H1 (cell line): ENCODE results near the gene IRF8. TPM values are rescaled to one million over a fixed set of nuclear protein-coding genes. Genes with fewer than 3 reads are reported as not detected.

Source experiments
- CTCF ChIA-PET: fragments of 300-600 bp; sonication (Branson Sonifier 250); formaldehyde crosslinking; loops from one replicate; lab custom pipeline; 2021; ENCODE audit not compliant: partially characterized antibody; lab: Charles Lee
- POLR2A ChIA-PET: fragments of 300-600 bp; sonication (Branson Sonifier 250); formaldehyde crosslinking; loops from one replicate; lab custom pipeline; 2021; ENCODE audit warnings: inconsistent platforms; ENCODE audit not compliant: partially characterized antibody; lab: Charles Lee
- DNase-seq, 2 experiments: peaks; one replicate each; pipeline versions ENCODE4 v3.0.0 to v3.0.0-alpha.2; 2010 to 2022; ENCODE audit warnings: low spot score in 2 of 2, low read depth in 1 of 2, mixed read lengths in 1 of 2
- FAIRE-seq: peaks from 2 replicates; lab custom pipeline; 2011; peaks lifted over from hg19 to GRCh38; lab: Jason Lieb, UNC
- H2AFZ ChIP-seq: 2 replicates; pipeline ENCODE4 v1.8.1; 2012; ENCODE audit warnings: low read length, inconsistent platforms
- H2AK5ac ChIP-seq: 2 replicates; pipeline ENCODE4 v1.6.1; 2013; ENCODE audit warnings: low read depth, low read length
- H2BK120ac ChIP-seq: replicated peaks from 2 replicates; pipeline ENCODE3; 2013; ENCODE audit warnings: low read depth, low read length, inconsistent platforms
- H2BK12ac ChIP-seq: 2 replicates; pipeline ENCODE4 v1.6.1; 2013; ENCODE audit warnings: low read depth, low read length
- H2BK15ac ChIP-seq: 2 replicates; pipeline ENCODE4 v1.6.1; 2013; ENCODE audit warnings: low read length
- H2BK20ac ChIP-seq: 2 replicates; pipeline ENCODE4 v1.6.1; 2013; ENCODE audit warnings: low read length
- H2BK5ac ChIP-seq: 2 replicates; pipeline ENCODE4 v1.6.1; 2013; ENCODE audit warnings: low read depth, low read length
- H3K14ac ChIP-seq: 2 replicates; pipeline ENCODE4 v1.6.1; 2013; ENCODE audit warnings: inconsistent platforms; ENCODE audit not compliant: insufficient read length
- H3K18ac ChIP-seq: 2 replicates; pipeline ENCODE4 v1.6.1; 2013; ENCODE audit warnings: low read length; ENCODE audit errors: extremely low read depth
- H3K23ac ChIP-seq: 2 replicates; pipeline ENCODE4 v1.6.1; 2013; ENCODE audit warnings: inconsistent platforms; ENCODE audit not compliant: insufficient read length
- H3K23me2 ChIP-seq: 2 replicates; pipeline ENCODE4 v1.6.1; 2013; ENCODE audit warnings: low read depth, low read length
- H3K27ac ChIP-seq: 2 replicates; pipeline ENCODE4 v1.6.1; 2011; ENCODE audit warnings: low read depth, low read length, inconsistent platforms
- H3K27me3 ChIP-seq, 4 experiments: replicated peaks in 1 of 4; 1 replicate in 1 of 4; 2 replicates in 3 of 4; pipeline versions ENCODE4 v1.6.1 to v1.8.1; 2011 to 2013; ENCODE audit warnings: low read length in 3 of 4, mild to moderate bottlenecking in 3 of 4, inconsistent platforms in 2 of 4, mixed read lengths in 2 of 4, moderate library complexity in 1 of 4; ENCODE audit not compliant: control insufficient read depth in 3 of 4, insufficient read depth in 3 of 4; ENCODE audit errors: extremely low read depth in 1 of 4
- H3K36me3 ChIP-seq, 4 experiments: 2 replicates each; pipeline versions ENCODE4 v1.6.1 to v1.8.1; 2011 to 2013; ENCODE audit warnings: mild to moderate bottlenecking in 4 of 4, low read length in 3 of 4, moderate library complexity in 2 of 4, control low read depth in 1 of 4, inconsistent platforms in 1 of 4; ENCODE audit not compliant: insufficient read depth in 4 of 4, control insufficient read depth in 2 of 4
- H3K4ac ChIP-seq: replicated peaks from 2 replicates; pipeline ENCODE3; 2013; ENCODE audit warnings: low read length, low read depth, mixed read lengths, inconsistent platforms; ENCODE audit not compliant: insufficient read length
- H3K4me1 ChIP-seq, 4 experiments: replicated peaks in 1 of 4; 1 replicate in 1 of 4; 2 replicates in 3 of 4; pipeline versions ENCODE4 v1.6.1 to v1.8.1; 2011 to 2013; ENCODE audit warnings: low read length in 3 of 4, inconsistent platforms in 2 of 4, mixed read lengths in 1 of 4; ENCODE audit not compliant: insufficient read depth in 4 of 4, control insufficient read depth in 3 of 4
- H3K4me2 ChIP-seq, 2 experiments: 2 replicates each; pipeline versions ENCODE4 v1.6.1 to v1.8.1; 2011 to 2013; ENCODE audit warnings: low read depth in 2 of 2, low read length in 2 of 2, control low read depth in 1 of 2, inconsistent platforms in 1 of 2, mild to moderate bottlenecking in 1 of 2; ENCODE audit not compliant: insufficient read depth in 1 of 2
- H3K4me3 ChIP-seq, 4 experiments: fragments of 200-600, 300-600 bp in 1 of 4; sonication (generic), shearing (Covaris generic), sonication (Bioruptor Twin) in 1 of 4; 2 replicates each; pipeline versions ENCODE4 v1.5.1 to v1.8.1; 2011 to 2016; ENCODE audit warnings: low read length in 4 of 4, low read depth in 3 of 4, control low read depth in 2 of 4, inconsistent platforms in 2 of 4, mild to moderate bottlenecking in 2 of 4, mixed read lengths in 1 of 4, moderate library complexity in 1 of 4; ENCODE audit not compliant: insufficient read depth in 2 of 4; ENCODE audit errors: extremely low read depth in 1 of 4
- H3K56ac ChIP-seq: replicated peaks from 2 replicates; pipeline ENCODE3; 2013; ENCODE audit warnings: low read depth, mild to moderate bottlenecking, mixed read lengths, low read length, inconsistent platforms; ENCODE audit not compliant: insufficient read length
- H3K79me1 ChIP-seq: 2 replicates; pipeline ENCODE4 v1.6.1; 2013; ENCODE audit warnings: low read depth, low read length, control low read depth
- H3K79me2 ChIP-seq, 2 experiments: 2 replicates each; pipeline versions ENCODE4 v1.6.1 to v1.8.1; 2012 to 2013; ENCODE audit warnings: low read length in 2 of 2, mild to moderate bottlenecking in 2 of 2, inconsistent platforms in 1 of 2; ENCODE audit not compliant: insufficient read depth in 2 of 2, control insufficient read depth in 1 of 2
- H3K9ac ChIP-seq, 4 experiments: replicated peaks in 1 of 4; 1 replicate in 1 of 4; 2 replicates in 3 of 4; pipeline versions ENCODE4 v1.6.1 to v1.8.1; 2011 to 2013; ENCODE audit warnings: low read depth in 3 of 4, low read length in 3 of 4, control low read depth in 2 of 4, mild to moderate bottlenecking in 2 of 4, moderate library complexity in 2 of 4, inconsistent platforms in 1 of 4; ENCODE audit errors: extremely low read depth in 1 of 4
- H3K9me3 ChIP-seq, 2 experiments: 2 replicates each; pipeline versions ENCODE4 v1.6.1 to v1.8.1; 2012 to 2013; ENCODE audit warnings: mild to moderate bottlenecking in 2 of 2, moderate library complexity in 2 of 2, control low read depth in 1 of 2, inconsistent platforms in 1 of 2, low read depth in 1 of 2, low read length in 1 of 2, mixed read lengths in 1 of 2; ENCODE audit not compliant: insufficient read depth in 2 of 2
- H4K20me1 ChIP-seq, 2 experiments: replicated peaks in 1 of 2; 2 replicates each; pipeline versions ENCODE3 to v1.8.1; 2011 to 2013; ENCODE audit warnings: inconsistent platforms in 2 of 2, low read length in 2 of 2, mild to moderate bottlenecking in 1 of 2; ENCODE audit not compliant: insufficient read depth in 2 of 2, control insufficient read depth in 1 of 2
- H4K5ac ChIP-seq: 2 replicates; pipeline ENCODE4 v1.6.1; 2013; ENCODE audit warnings: low read length, low read depth, mixed read lengths, inconsistent platforms; ENCODE audit not compliant: insufficient read length
- H4K8ac ChIP-seq: 2 replicates; pipeline ENCODE4 v1.8.0; 2013; ENCODE audit warnings: mild to moderate bottlenecking, moderate library complexity, low read length, inconsistent platforms; ENCODE audit not compliant: insufficient read depth; ENCODE audit errors: extremely low read depth
- H4K91ac ChIP-seq: replicated peaks from 2 replicates; pipeline ENCODE3; 2013; ENCODE audit warnings: low read length, mixed read lengths, inconsistent platforms; ENCODE audit not compliant: insufficient read length
- BCL11A ChIP-seq, 2 experiments: IDR thresholded peaks; one replicate each; pipeline ENCODE4 v1.6.1; 2011; ENCODE audit warnings: low read depth in 2 of 2, low read length in 2 of 2, mild to moderate bottlenecking in 2 of 2
- BRCA1 ChIP-seq: IDR thresholded peaks from 2 replicates; pipeline ENCODE4 v1.6.1; 2012; ENCODE audit warnings: low read depth, low read length, improper control_type of control experiment
- EGR1 ChIP-seq: IDR thresholded peaks from 2 replicates; pipeline ENCODE4 v1.6.1; 2011; ENCODE audit warnings: low read depth, low read length, borderline replicate concordance
- RFX5 ChIP-seq: IDR thresholded peaks from 2 replicates; pipeline ENCODE4 v1.6.1; 2011; ENCODE audit warnings: low read depth, low read length, improper control_type of control experiment, borderline replicate concordance
- RNF2 ChIP-seq: fragments of 200-900, 300-1000 bp; sonication (generic); IDR thresholded peaks from 2 replicates; pipeline ENCODE4 v1.7.1; 2016; ENCODE audit warnings: borderline replicate concordance, low read depth, mild to moderate bottlenecking, antibody characterized with exemption, low read length; ENCODE audit not compliant: poor library complexity, severe bottlenecking; ENCODE audit errors: missing control alignments
- SRF ChIP-seq: IDR thresholded peaks from 2 replicates; pipeline ENCODE4 v1.6.1; 2011; ENCODE audit warnings: mild to moderate bottlenecking, low read depth, low read length, moderate library complexity
- TEAD4 ChIP-seq: IDR thresholded peaks from 2 replicates; pipeline ENCODE4 v1.6.1; 2012; ENCODE audit warnings: low read depth, low read length, inconsistent platforms, mixed read lengths
- YY1 ChIP-seq: IDR thresholded peaks from 2 replicates; pipeline ENCODE4 v1.6.1; 2011; ENCODE audit warnings: low read depth, mild to moderate bottlenecking, low read length
- WGBS, 2 experiments: shearing (Covaris generic) in 1 of 2; methylation state at CpG; one replicate each; pipeline versions ENCODE4 v1.1.6 to v1.1.7; 2013 to 2015; ENCODE audit warnings: low lambda C conversion rate in 2 of 2, mixed read lengths in 2 of 2, inconsistent platforms in 1 of 2, low coverage in 1 of 2, missing lambda C conversion rate in 1 of 2; ENCODE audit not compliant: insufficient replicate concordance in 2 of 2, insufficient coverage in 1 of 2, insufficient read length in 1 of 2; ENCODE audit errors: extremely low coverage in 1 of 2, missing lambda C conversion rate in 1 of 2; 5-methylcytosine and 5-hydroxymethylcytosine counted together
- polyA plus RNA-seq, 7 experiments: library from polyadenylated mRNA; depleted of rRNA in 3 of 7; stranded (reverse) in 5 of 7; unstranded in 2 of 7; fragments of >200 nt in 5 of 7; fragments of 200-250 nt in 2 of 7; gene quantifications; 1 replicate in 5 of 7; 2 replicates in 1 of 7; 4 replicates in 1 of 7; pipeline versions ENCODE4 v1.2.1 to v1.2.3, GENCODE V29; 2011 to 2013; ENCODE audit warnings: missing spikeins in 2 of 7, mixed read lengths in 2 of 7
- total RNA-seq: library from RNA; stranded (reverse); fragmentation: NEBNext Ultra II Directional; extraction: Animal tissue kit (Norgen Biotek cat#: 25700); gene quantifications from 2 replicates; pipeline ENCODE4 v1.2.1, GENCODE V29; 2021

Gene IRF8
- total and polyA plus RNA-seq, 2 of the 8 experiments (the other 6 are each of a cell fraction or from before 2014, with no cell fraction given): 0.35 to 2.0 TPM

- H2BK15ac ChIP-seq: no peak overlapping the region
- no peak overlapping the region for H2BK5ac ChIP-seq
- H3K4me1 ChIP-seq: peaks cover 0 to 5% (median 2%) of the 10 kb centered on the region in 4 experiments; a peak in 4 of 7 replicates
- peak overlapping the region; percentile 54 to 60 for H3K4me2 ChIP-seq
- H3K9ac ChIP-seq: no peak overlapping the region
- H2AK5ac ChIP-seq: no peak overlapping the region
- ChIA-PET POLR2A (interaction anchor here (1.0 kb wide), 1 partner anchor 29 kb away, joined by 3 read pairs; the partner anchor contains the start of gene IRF8), CTCF (interaction anchor here (0.7 to 1.3 kb wide), 6 partner anchors 10 to 152 kb away, joined by 3 to 6 read pairs (median 4); no protein-coding TSS in a partner anchor)
- TF ChIP-seq TEAD4 (peak; percentile 70), BCL11A (IDR thresholded peaks at IDR 0.05; ENCODE audit: low read depth in 2 of 2, low read length in 2 of 2) (no peak), BRCA1 (no peak), SRF (no peak), YY1 (no peak), EGR1 (no peak), RNF2 (no peak), RFX5 (no peak)
- peak overlapping the region; percentile 56 for H3K18ac ChIP-seq
- no peaks in the 10 kb centered on the region for H4K20me1 ChIP-seq
- no peak overlapping the region for H2BK120ac ChIP-seq
- H4K5ac ChIP-seq: no peak overlapping the region
- no peak overlapping the region for H3K14ac ChIP-seq
- H3K27ac ChIP-seq: no peak overlapping the region
- no peak overlapping the region for H2BK20ac ChIP-seq
- no peaks in the 10 kb centered on the region for H3K23me2 ChIP-seq
- H3K56ac ChIP-seq: no peak overlapping the region
- FAIRE-seq: no peak
- no peak overlapping the region for H3K4ac ChIP-seq
- H3K27me3 ChIP-seq: no peaks in the 10 kb centered on the region; a peak in 1 of 7 replicates
- H4K8ac ChIP-seq: no peak overlapping the region
- H2BK12ac ChIP-seq: no peak overlapping the region
- peak overlapping the region; percentile 78 for H2AFZ ChIP-seq
- no peak overlapping the region for H3K23ac ChIP-seq
- peaks cover 3 to 4% of the 10 kb centered on the region in 2 experiments; a peak in 2 of 4 replicates for H3K9me3 ChIP-seq
- H4K91ac ChIP-seq: no peak overlapping the region
- H3K4me3 ChIP-seq: peak overlapping the region in 1 of 4 experiments; percentile 5; a peak in 1 of 8 replicates
- no peak for DNase-seq
- H3K36me3 ChIP-seq: no peaks in the 10 kb centered on the region
- WGBS, 2 experiments: 47% methylated on average over 12 of the region's 12 CpGs; no CpG with 5 or more reads in 1 of the 2 experiments
- no peaks in the 10 kb centered on the region for H3K79me1 ChIP-seq
- H3K79me2 ChIP-seq: no peaks in the 10 kb centered on the region
These were observed 29.0 kb upstream of the IRF8 start for GRCh38 chr16:85869785-85870558.
